ENCODE data around the gene EGFL8. TPM values are rescaled to one million over a fixed set of nuclear protein-coding genes. Genes with fewer than 3 reads are reported as not detected.

EGFL8 gene
- total RNA-seq, 1 donor from 2014 or later: 3.4 TPM

DNA sequence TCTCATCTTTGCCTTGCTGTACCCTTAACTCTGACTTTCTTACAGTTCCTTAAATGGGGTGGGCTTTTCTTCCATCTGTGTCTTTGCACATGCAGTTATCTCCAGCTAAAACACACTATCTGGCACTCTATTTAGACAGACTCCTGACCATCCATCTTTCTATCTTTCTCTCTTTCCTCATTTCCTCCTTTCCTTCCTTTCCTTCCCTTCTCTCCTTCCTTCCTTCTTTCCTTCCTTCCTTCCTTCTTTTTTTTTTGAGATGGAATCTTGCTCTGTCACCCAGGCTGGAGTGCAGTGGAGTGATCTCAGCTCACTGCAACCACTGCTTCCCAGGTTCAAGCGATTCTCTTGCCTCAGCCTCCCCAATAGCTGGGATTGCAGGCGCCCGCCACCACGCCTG lies 51.2 kb downstream of the EGFL8 start:
- ATAC-seq (ENCODE audit: low read depth): no peak
- no peak for DNase-seq
- Mint-ChIP-seq H3K4me1 (peaks cover 5% of the 10 kb centered on the region), H3K4me3 (no peak overlapping the region), H3K27me3 (no peaks in the 10 kb centered on the region), H3K27ac (no peak overlapping the region), H3K9me3 (no peaks in the 10 kb centered on the region), H3K36me3 (ENCODE audit: low read depth) (no peaks in the 10 kb centered on the region)
- ChIA-PET CTCF (no interaction called here), POLR2A (no interaction called here)
- TF ChIP-seq, protein P1, sequence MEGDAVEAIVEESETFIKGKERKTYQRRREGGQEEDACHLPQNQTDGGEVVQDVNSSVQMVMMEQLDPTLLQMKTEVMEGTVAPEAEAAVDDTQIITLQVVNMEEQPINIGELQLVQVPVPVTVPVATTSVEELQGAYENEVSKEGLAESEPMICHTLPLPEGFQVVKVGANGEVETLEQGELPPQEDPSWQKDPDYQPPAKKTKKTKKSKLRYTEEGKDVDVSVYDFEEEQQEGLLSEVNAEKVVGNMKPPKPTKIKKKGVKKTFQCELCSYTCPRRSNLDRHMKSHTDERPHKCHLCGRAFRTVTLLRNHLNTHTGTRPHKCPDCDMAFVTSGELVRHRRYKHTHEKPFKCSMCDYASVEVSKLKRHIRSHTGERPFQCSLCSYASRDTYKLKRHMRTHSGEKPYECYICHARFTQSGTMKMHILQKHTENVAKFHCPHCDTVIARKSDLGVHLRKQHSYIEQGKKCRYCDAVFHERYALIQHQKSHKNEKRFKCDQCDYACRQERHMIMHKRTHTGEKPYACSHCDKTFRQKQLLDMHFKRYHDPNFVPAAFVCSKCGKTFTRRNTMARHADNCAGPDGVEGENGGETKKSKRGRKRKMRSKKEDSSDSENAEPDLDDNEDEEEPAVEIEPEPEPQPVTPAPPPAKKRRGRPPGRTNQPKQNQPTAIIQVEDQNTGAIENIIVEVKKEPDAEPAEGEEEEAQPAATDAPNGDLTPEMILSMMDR (IDR thresholded peaks at IDR 0.05): no peak
- intact Hi-C loops (cut with micrococcal nuclease): no loop called here

DNA sequence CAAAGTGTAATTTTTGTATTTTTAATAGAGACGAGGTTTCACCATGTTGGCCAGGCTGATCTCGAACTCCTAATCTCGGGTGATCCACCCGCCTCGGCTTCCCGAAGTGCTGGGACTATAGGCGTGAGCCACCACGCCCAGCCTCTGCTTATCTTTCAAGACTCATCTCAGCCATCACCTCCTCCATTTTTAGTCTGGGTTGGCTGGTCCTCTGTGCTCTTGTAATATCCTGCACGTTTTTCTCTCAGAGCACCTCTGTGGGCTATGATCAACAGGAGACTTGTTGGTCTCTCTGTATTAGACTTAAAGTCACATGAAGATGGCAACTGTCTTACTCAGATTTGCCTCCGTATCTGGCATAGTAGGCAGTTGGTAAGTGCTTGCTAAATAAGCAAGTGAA lies 51.9 kb downstream of the EGFL8 start:
- DNase-seq (no peak), ATAC-seq (ENCODE audit: low read depth) (no peak)
- POLR2A ChIA-PET: no interaction called here
- H3K9me3 Mint-ChIP-seq: no peaks in the 10 kb centered on the region
- no peaks in the 10 kb centered on the region for H3K36me3 Mint-ChIP-seq (ENCODE audit: low read depth)
- H3K27ac Mint-ChIP-seq: no peak overlapping the region
- no peaks in the 10 kb centered on the region for H3K27me3 Mint-ChIP-seq
- intact Hi-C loops (cut with micrococcal nuclease): no loop called here
- TF ChIP-seq, protein P1 (IDR thresholded peaks at IDR 0.05): no peak
- CTCF ChIA-PET: no interaction called here
- no peak overlapping the region for H3K4me3 Mint-ChIP-seq
- peaks cover 7% of the 10 kb centered on the region for H3K4me1 Mint-ChIP-seq

GRCh38 chr6:32216998-32217397 lies 52.6 kb downstream of the EGFL8 start:
- peaks cover 13% of the 10 kb centered on the region for H3K4me1 Mint-ChIP-seq
- ATAC-seq (ENCODE audit: low read depth) (no peak), DNase-seq (no peak)
- H3K27ac Mint-ChIP-seq: no peak overlapping the region
- intact Hi-C loops (cut with micrococcal nuclease): no loop called here
- ChIA-PET CTCF (no interaction called here), POLR2A (no interaction called here)
- no peaks in the 10 kb centered on the region for H3K27me3 Mint-ChIP-seq
- TF ChIP-seq, protein P1 (IDR thresholded peaks at IDR 0.05): no peak
- H3K4me3 Mint-ChIP-seq: no peak overlapping the region
- no peaks in the 10 kb centered on the region for H3K36me3 Mint-ChIP-seq (ENCODE audit: low read depth)
- H3K9me3 Mint-ChIP-seq: no peaks in the 10 kb centered on the region

Other genes starting within 250 kb of the EGFL8 start
- 0.78 and 0.95 TPM in 2 replicates for gene C2, start 236.9 kb upstream of the EGFL8 start, total RNA-seq
- gene CFB, start 218.5 kb upstream of the EGFL8 start, total RNA-seq: 0.29 TPM in 1 of 2 replicates, not detected in the other
- gene NELFE, start 205.6 kb upstream of the EGFL8 start, total RNA-seq: 57.9 and 63.3 TPM in 2 replicates
- gene SKIC2, start 205.4 kb upstream of the EGFL8 start, total RNA-seq: 95.8 and 102 TPM in 2 replicates
- gene DXO, start 192.5 kb upstream of the EGFL8 start, total RNA-seq: 23.7 and 29.4 TPM in 2 replicates
- 4.6 and 6.8 TPM in 2 replicates for gene C4A, start 182.5 kb upstream of the EGFL8 start, total RNA-seq
- 5.1 and 5.3 TPM in 2 replicates for gene C4B, start 149.8 kb upstream of the EGFL8 start, total RNA-seq
- gene CYP21A2, start 126.2 kb upstream of the EGFL8 start, total RNA-seq: 0.10 TPM in 1 of 2 replicates, not detected in the other
- 5.9 and 12.4 TPM in 2 replicates for gene TNXB, start 55.3 kb upstream of the EGFL8 start, total RNA-seq
- gene ATF6B, start 36.3 kb upstream of the EGFL8 start, total RNA-seq: 144 and 148 TPM in 2 replicates
- gene FKBPL, start 34.3 kb upstream of the EGFL8 start, total RNA-seq: 4.1 and 4.4 TPM in 2 replicates
- not detected in 2 replicates for gene PRRT1, start 12.7 kb upstream of the EGFL8 start, total RNA-seq
- gene PPT2, start 10.5 kb upstream of the EGFL8 start, total RNA-seq: 1.8 and 3.0 TPM in 2 replicates
- 26.4 and 27.0 TPM in 2 replicates for gene AGPAT1, start 11.5 kb downstream of the EGFL8 start, total RNA-seq
- gene RNF5, start 13.8 kb downstream of the EGFL8 start, total RNA-seq: 39.7 and 41.8 TPM in 2 replicates
- gene AGER, start 19.7 kb downstream of the EGFL8 start, total RNA-seq: 23.5 and 30.8 TPM in 2 replicates
- 134 and 153 TPM in 2 replicates for gene PBX2, start 25.6 kb downstream of the EGFL8 start, total RNA-seq
- 185 and 199 TPM in 2 replicates for gene GPSM3, start 28.0 kb downstream of the EGFL8 start, total RNA-seq
- 3.3 and 4.0 TPM in 2 replicates for gene NOTCH4, start 59.5 kb downstream of the EGFL8 start, total RNA-seq
- not detected in 2 replicates for gene TSBP1, start 207.3 kb downstream of the EGFL8 start, total RNA-seq
- gene BTNL2, start 242.6 kb downstream of the EGFL8 start, total RNA-seq: not detected in 2 replicates